Mesenchymal stem cell (in vitro differentiated cells and primary cell): ENCODE results near the gene ADAM11.

ENCODE experiments used
- DNase-seq: peaks from one replicate; pipeline ENCODE4 v3.0.0-alpha.2; 2013
- H2AFZ ChIP-seq: one replicate; pipeline ENCODE4 v1.6.1; 2013; ENCODE audit warnings: low read depth, mild to moderate bottlenecking, control low read depth, inconsistent platforms, low read length, moderate library complexity
- H2AK5ac ChIP-seq: 2 replicates; pipeline ENCODE4 v1.6.1; 2013; ENCODE audit warnings: low read length, moderate library complexity, mild to moderate bottlenecking, inconsistent platforms; ENCODE audit not compliant: severe bottlenecking
- H2BK120ac ChIP-seq: one replicate; pipeline ENCODE4 v1.6.1; 2013; ENCODE audit warnings: low read depth, mild to moderate bottlenecking, inconsistent platforms, low read length, moderate library complexity
- H2BK12ac ChIP-seq, 2 experiments: one replicate each; pipeline ENCODE4 v1.6.1; 2013; ENCODE audit warnings: inconsistent platforms in 2 of 2, low read length in 2 of 2, mild to moderate bottlenecking in 2 of 2, moderate library complexity in 2 of 2, control low read depth in 1 of 2
- H2BK15ac ChIP-seq: one replicate; pipeline ENCODE4 v1.6.1; 2013; ENCODE audit warnings: mild to moderate bottlenecking, low read depth, inconsistent platforms; ENCODE audit not compliant: poor library complexity, severe bottlenecking
- H2BK5ac ChIP-seq: 2 replicates; pipeline ENCODE4 v1.6.1; 2013; ENCODE audit warnings: low read depth, mild to moderate bottlenecking, low read length, control low read depth, inconsistent platforms; ENCODE audit not compliant: poor library complexity, severe bottlenecking
- H3K14ac ChIP-seq, 2 experiments: one replicate each; pipeline ENCODE4 v1.6.1; 2013; ENCODE audit warnings: inconsistent platforms in 2 of 2, low read length in 2 of 2, control low read depth in 1 of 2, mild to moderate bottlenecking in 1 of 2, moderate library complexity in 1 of 2
- H3K18ac ChIP-seq, 2 experiments: one replicate each; pipeline ENCODE4 v1.6.1; 2013; ENCODE audit warnings: inconsistent platforms in 2 of 2, low read length in 2 of 2, control low read depth in 1 of 2, low read depth in 1 of 2, mild to moderate bottlenecking in 1 of 2
- H3K23ac ChIP-seq, 2 experiments: one replicate each; pipeline ENCODE4 v1.6.1; 2013; ENCODE audit warnings: inconsistent platforms in 2 of 2, low read length in 2 of 2, mild to moderate bottlenecking in 2 of 2, moderate library complexity in 2 of 2, control low read depth in 1 of 2
- H3K27ac ChIP-seq: 2 replicates; pipeline ENCODE4 v1.5.1; 2013; ENCODE audit warnings: mild to moderate bottlenecking, moderate library complexity, low read length, control low read depth, inconsistent platforms; ENCODE audit not compliant: poor library complexity, severe bottlenecking
- H3K27me3 ChIP-seq, 2 experiments: 2 replicates each; pipeline versions ENCODE4 v1.6.1 to v1.7.0; 2013; ENCODE audit warnings: low read length in 2 of 2, mild to moderate bottlenecking in 2 of 2, moderate library complexity in 2 of 2, control low read depth in 1 of 2, inconsistent platforms in 1 of 2; ENCODE audit not compliant: control insufficient read depth in 1 of 2, insufficient read depth in 1 of 2
- H3K36me3 ChIP-seq, 2 experiments: 2 replicates each; pipeline versions ENCODE4 v1.6.1 to v1.7.0; 2013; ENCODE audit warnings: low read length in 2 of 2, control low read depth in 1 of 2, inconsistent platforms in 1 of 2, low read depth in 1 of 2, mild to moderate bottlenecking in 1 of 2; ENCODE audit not compliant: insufficient read depth in 2 of 2, control insufficient read depth in 1 of 2
- H3K4ac ChIP-seq, 2 experiments: one replicate each; pipeline ENCODE4 v1.6.1; 2013; ENCODE audit warnings: inconsistent platforms in 2 of 2, low read length in 2 of 2, mild to moderate bottlenecking in 2 of 2, moderate library complexity in 2 of 2, control low read depth in 1 of 2, low read depth in 1 of 2
- H3K4me1 ChIP-seq: 2 replicates; pipeline ENCODE4 v1.6.1; 2013; ENCODE audit warnings: low read depth, low read length, control low read depth; ENCODE audit not compliant: control insufficient read depth, insufficient read depth
- H3K4me2 ChIP-seq: 2 replicates; pipeline ENCODE4 v1.6.1; 2013; ENCODE audit warnings: low read length, mild to moderate bottlenecking, inconsistent platforms; ENCODE audit not compliant: poor library complexity, severe bottlenecking
- H3K4me3 ChIP-seq, 2 experiments: 2 replicates each; pipeline versions ENCODE4 v1.5.1 to v1.7.0; 2013; ENCODE audit warnings: low read length in 2 of 2, mild to moderate bottlenecking in 2 of 2, control low read depth in 1 of 2, low read depth in 1 of 2; ENCODE audit not compliant: insufficient read depth in 1 of 2
- H3K79me1 ChIP-seq: replicated peaks from 2 replicates; pipeline ENCODE4 v1.6.1; 2013; ENCODE audit warnings: mild to moderate bottlenecking, control low read depth, low read length, inconsistent platforms; ENCODE audit not compliant: poor library complexity, severe bottlenecking
- H3K9ac ChIP-seq: 2 replicates; pipeline ENCODE4 v1.7.0; 2013; ENCODE audit warnings: mild to moderate bottlenecking, low read length, moderate library complexity
- H3K9me3 ChIP-seq: 2 replicates; pipeline ENCODE4 v1.7.0; 2013; ENCODE audit warnings: mild to moderate bottlenecking, low read length; ENCODE audit not compliant: control insufficient read depth
- H4K8ac ChIP-seq: one replicate; pipeline ENCODE4 v1.6.1; 2013; ENCODE audit warnings: inconsistent platforms, mild to moderate bottlenecking, low read length, moderate library complexity
- H4K91ac ChIP-seq: one replicate; pipeline ENCODE4 v1.6.1; 2013; ENCODE audit warnings: mild to moderate bottlenecking, low read length, inconsistent platforms
- WGBS: methylation state at CpG from one replicate; pipeline ENCODE4 v1.1.7; 2013; ENCODE audit warnings: mixed read lengths; 5-methylcytosine and 5-hydroxymethylcytosine counted together

The ADAM11 gene

DNA sequence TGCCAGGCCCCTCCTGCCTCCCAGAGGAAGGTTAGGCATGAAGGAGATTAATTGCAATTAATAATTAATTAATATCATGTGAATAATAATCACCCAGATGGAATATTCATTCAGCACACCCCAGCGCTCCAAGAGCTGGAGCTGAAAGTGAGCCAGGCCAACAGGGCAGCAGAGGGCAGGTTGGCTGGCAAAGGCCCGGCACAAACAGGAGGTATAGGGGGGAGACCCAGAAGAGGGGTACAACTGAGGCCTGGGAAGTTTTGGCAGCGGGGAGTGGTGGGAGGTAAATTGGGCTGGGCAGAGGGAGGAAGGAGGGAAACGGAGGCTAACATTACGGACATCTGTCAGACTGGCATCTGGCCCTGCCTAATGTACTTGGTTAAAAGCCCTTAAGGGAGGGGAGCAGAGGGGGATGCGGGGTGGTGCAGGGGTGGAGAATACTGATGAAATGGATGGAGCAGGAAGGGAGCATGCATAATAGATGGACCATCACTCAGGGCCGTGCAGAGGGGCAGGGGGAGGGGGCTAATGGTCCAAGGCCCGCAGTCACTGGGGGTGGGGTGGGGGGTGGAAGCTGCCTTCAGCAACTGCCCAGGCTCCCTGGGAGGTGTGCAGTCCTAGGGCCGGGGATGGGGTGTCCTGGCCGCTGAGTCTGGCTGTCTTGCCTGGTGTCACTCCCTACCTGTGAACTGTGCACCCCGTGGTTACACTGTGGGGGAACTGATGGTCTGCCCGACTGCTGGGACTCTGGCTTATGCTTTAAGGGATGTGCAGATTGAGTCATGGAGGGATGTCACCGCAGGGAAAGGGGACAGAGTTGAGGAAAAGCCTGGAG lies 1.9 kb downstream of the ADAM11 start:
- no peak overlapping the region for H4K8ac ChIP-seq
- peaks cover 11% of the 10 kb centered on the region for H3K4me1 ChIP-seq
- H3K18ac ChIP-seq: no peak overlapping the region
- WGBS: 81% methylated on average over 13 of the region's 13 CpGs
- no peak overlapping the region for H3K23ac ChIP-seq
- H2BK120ac ChIP-seq: no peak overlapping the region
- no peak overlapping the region for H2BK15ac ChIP-seq
- no peak overlapping the region for H4K91ac ChIP-seq
- no peak overlapping the region for H3K4me2 ChIP-seq
- H3K36me3 ChIP-seq: no peaks in the 10 kb centered on the region
- peak overlapping the region in 1 of 2 experiments; percentile 6 for H3K14ac ChIP-seq
- H3K9me3 ChIP-seq: no peaks in the 10 kb centered on the region
- H2AK5ac ChIP-seq: no peak overlapping the region
- no peak overlapping the region for H2BK12ac ChIP-seq
- no peak overlapping the region for H3K4me3 ChIP-seq
- no peak overlapping the region for H3K4ac ChIP-seq
- peaks cover 31 to 59% of the 10 kb centered on the region in 2 experiments for H3K27me3 ChIP-seq
- H2BK5ac ChIP-seq: no peak overlapping the region
- H3K27ac ChIP-seq: no peak overlapping the region
- no peak for DNase-seq
- H3K79me1 ChIP-seq: no peaks in the 10 kb centered on the region
- H2AFZ ChIP-seq: no peak overlapping the region
- H3K9ac ChIP-seq: no peak overlapping the region

DNA sequence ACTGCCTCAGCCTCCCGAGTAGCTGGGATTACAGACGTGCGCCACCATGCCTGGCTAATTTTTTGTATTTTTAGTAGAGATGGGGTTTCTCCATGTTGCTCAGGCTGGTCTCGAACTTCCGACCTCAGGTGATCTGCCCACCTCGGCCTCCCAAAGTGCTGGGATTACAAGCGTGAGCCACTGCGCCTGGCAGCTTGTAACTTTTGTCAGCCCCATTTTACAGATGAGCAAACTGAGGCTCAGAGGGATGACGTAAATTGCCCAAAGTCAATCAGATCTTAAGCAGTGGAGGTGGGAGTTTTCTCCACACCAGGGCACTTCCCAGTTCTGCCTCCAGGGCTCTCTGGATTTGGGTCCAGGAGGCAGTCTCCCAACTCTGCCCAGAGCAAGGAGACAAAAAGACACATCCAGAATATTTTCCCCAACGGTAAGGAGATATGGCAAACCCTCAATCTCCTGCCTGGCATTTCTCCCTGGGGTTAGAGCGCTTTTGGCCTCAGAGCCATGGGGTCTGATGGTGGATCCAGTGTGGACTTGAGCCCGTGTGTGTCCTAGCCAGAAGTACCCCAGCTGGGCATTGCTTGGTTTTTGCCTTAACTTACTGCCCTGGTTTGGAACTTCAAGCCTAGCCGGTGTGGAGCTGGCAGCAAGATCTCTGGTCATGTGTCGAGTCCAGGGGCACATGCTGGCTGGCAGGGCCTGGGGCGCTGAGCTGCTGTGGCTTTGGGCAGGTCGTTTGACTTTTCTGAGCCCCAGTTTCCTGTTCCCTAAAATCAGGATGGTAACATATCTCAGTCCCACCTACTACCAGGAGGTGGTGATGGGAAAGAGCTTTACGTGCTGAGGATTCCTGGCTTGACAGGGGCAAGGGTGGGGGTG lies 3.4 kb downstream of the ADAM11 start:
- H3K79me1 ChIP-seq: no peaks in the 10 kb centered on the region

DNA sequence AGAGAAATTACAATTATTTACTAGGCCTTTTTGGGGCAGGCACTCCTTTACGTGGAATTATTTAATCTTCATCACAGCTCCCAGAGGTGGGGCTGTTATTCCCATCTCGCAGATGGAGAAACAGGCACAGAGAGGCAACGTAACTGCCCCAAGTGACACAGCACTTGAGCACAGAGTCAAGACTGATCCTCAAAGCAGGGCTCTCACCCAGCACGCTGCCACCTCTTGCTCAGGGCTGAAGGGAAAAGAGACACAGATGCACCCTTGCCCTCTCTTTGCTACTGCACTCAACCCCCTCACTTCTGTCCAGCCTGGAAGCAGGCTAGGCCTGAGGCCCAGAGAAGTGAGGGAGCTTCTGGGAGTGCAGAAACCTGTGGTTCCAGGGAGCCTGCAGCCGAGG lies 4.4 kb downstream of the ADAM11 start:
- WGBS: 82% methylated on average over 5 of the region's 5 CpGs
- H2BK120ac ChIP-seq: no peak overlapping the region
- peaks cover 25 to 64% of the 10 kb centered on the region in 2 experiments for H3K27me3 ChIP-seq
- peaks cover 24% of the 10 kb centered on the region for H3K4me1 ChIP-seq
- no peaks in the 10 kb centered on the region for H3K36me3 ChIP-seq
- H3K9me3 ChIP-seq: no peaks in the 10 kb centered on the region
- no peak overlapping the region for H3K18ac ChIP-seq
- H2AK5ac ChIP-seq: no peak overlapping the region
- no peak overlapping the region for H2BK15ac ChIP-seq
- H2BK12ac ChIP-seq: no peak overlapping the region
- no peak overlapping the region for H3K23ac ChIP-seq
- H3K14ac ChIP-seq: peak overlapping the region in 1 of 2 experiments; percentile 53
- H3K4ac ChIP-seq: no peak overlapping the region
- H4K8ac ChIP-seq: no peak overlapping the region
- H3K79me1 ChIP-seq: no peaks in the 10 kb centered on the region
- no peak overlapping the region for H4K91ac ChIP-seq
- no peak overlapping the region for H3K9ac ChIP-seq
- H2BK5ac ChIP-seq: no peak overlapping the region
- no peak overlapping the region for H3K4me2 ChIP-seq
- no peak overlapping the region for H3K4me3 ChIP-seq
- no peak for DNase-seq
- H3K27ac ChIP-seq: no peak overlapping the region
- no peak overlapping the region for H2AFZ ChIP-seq

More for the DNA sequence above, 3.4 kb downstream of the ADAM11 start:
- Histone ChIP-seq H3K36me3 (no peaks in the 10 kb centered on the region), H4K8ac (no peak overlapping the region), H2BK120ac (no peak overlapping the region), H3K23ac (no peak overlapping the region), H3K4me1 (peaks cover 14% of the 10 kb centered on the region), H2BK5ac (no peak overlapping the region), H3K27ac (no peak overlapping the region), H2AK5ac (no peak overlapping the region), H4K91ac (no peak overlapping the region), H3K14ac (no peak overlapping the region), H2AFZ (no peak overlapping the region), H2BK12ac (no peak overlapping the region), H3K4ac (no peak overlapping the region), H3K4me2 (no peak overlapping the region), H3K9ac (no peak overlapping the region), H3K18ac (no peak overlapping the region), H3K27me3 (peaks cover 31 to 69% of the 10 kb centered on the region in 2 experiments), H3K9me3 (no peaks in the 10 kb centered on the region), H3K4me3 (no peak overlapping the region), H2BK15ac (no peak overlapping the region)
- DNase-seq: no peak
- WGBS: 84% methylated on average over 15 of the region's 17 CpGs

DNA sequence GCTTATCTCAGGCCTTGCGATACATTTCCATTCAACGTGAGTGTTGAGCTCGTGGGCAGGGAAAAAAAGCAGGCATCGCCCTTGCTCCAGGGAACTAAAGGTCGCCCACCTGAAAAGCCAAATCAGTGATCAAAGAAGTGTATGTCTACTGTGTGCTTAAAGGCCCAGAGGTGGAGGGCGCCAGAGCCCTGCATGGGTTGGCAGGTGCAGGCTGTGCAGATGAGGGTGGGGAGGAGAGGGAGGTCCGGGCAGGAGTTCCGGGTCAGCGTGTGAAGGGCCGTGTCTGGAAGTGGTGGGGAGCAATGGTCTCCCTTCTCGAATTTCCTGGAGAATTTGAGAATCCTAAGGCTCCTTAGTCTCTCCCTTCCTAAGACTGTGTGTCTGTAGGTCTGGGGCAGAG lies 7.2 kb downstream of the ADAM11 start:
- Histone ChIP-seq H3K9ac (no peak overlapping the region), H3K27ac (no peak overlapping the region), H3K36me3 (peaks cover 0 to 2% of the 10 kb centered on the region in 2 experiments), H3K4me2 (no peak overlapping the region), H2AFZ (no peak overlapping the region), H3K18ac (no peak overlapping the region), H3K79me1 (no peaks in the 10 kb centered on the region), H3K4me3 (no peak overlapping the region), H2BK5ac (no peak overlapping the region), H3K14ac (no peak overlapping the region), H2AK5ac (no peak overlapping the region), H2BK15ac (no peak overlapping the region), H4K91ac (no peak overlapping the region), H3K27me3 (peaks cover 6 to 57% of the 10 kb centered on the region in 2 experiments), H2BK120ac (no peak overlapping the region), H3K9me3 (no peaks in the 10 kb centered on the region), H2BK12ac (no peak overlapping the region), H3K4ac (no peak overlapping the region), H4K8ac (no peak overlapping the region), H3K4me1 (peaks cover 32% of the 10 kb centered on the region), H3K23ac (no peak overlapping the region)
- 64% methylated on average over 10 of the region's 11 CpGs for WGBS
- no peak for DNase-seq
